CD4-positive, alpha-beta T cell (primary cell): Measurements from ENCODE around the gene CENPP. TPM values are rescaled to one million over a fixed set of nuclear protein-coding genes. Genes with fewer than 3 reads are reported as not detected.
A peak's percentile ranks its signal among the peaks of the same experiment; 100 is the strongest.

Source experiments
- ATAC-seq: fragments of 200-7000 bp; cut with Tn5 transposase; one replicate; pipeline ENCODE4 v1.10.0; 2022; ENCODE audit warnings: mild to moderate bottlenecking; ENCODE audit not compliant: poor library complexity
- CTCF ChIA-PET: fragments of 350-600 bp; sonication (Branson Sonifier 250); formaldehyde crosslinking; loops from one replicate; lab custom pipeline; 2021; ENCODE audit warnings: antibody characterized with exemption, inconsistent platforms; lab: Charles Lee
- POLR2A ChIA-PET: fragments of 350-600 bp; sonication (Branson Sonifier 250); formaldehyde crosslinking; loops from one replicate; lab custom pipeline; 2021; ENCODE audit warnings: antibody characterized with exemption, inconsistent platforms; lab: Charles Lee
- DNase-seq, 14 experiments: peaks; one replicate each; pipeline ENCODE4 v3.0.0-alpha.2; 2013 to 2020; ENCODE audit warnings: mixed read lengths in 2 of 14
- H3K27ac ChIP-seq, 2 donors: one replicate each; pipeline versions ENCODE4 v1.5.1 to v1.7.0; 2013; ENCODE audit warnings: low read length in 2 of 2, low read depth in 1 of 2, mild to moderate bottlenecking in 1 of 2
- H3K27me3 ChIP-seq, 2 experiments: 1 replicate in 1 of 2; 2 replicates in 1 of 2; pipeline versions ENCODE4 v1.6.1 to v1.7.0; 2013; ENCODE audit warnings: low read length in 2 of 2, control low read depth in 1 of 2, mild to moderate bottlenecking in 1 of 2, moderate library complexity in 1 of 2; ENCODE audit not compliant: insufficient read depth in 2 of 2, control insufficient read depth in 1 of 2
- H3K36me3 ChIP-seq: one replicate; pipeline ENCODE4 v1.6.1; 2013; ENCODE audit warnings: low read length, control low read depth; ENCODE audit not compliant: insufficient read depth
- H3K4me1 ChIP-seq: one replicate; pipeline ENCODE4 v1.6.1; 2013; ENCODE audit warnings: low read length, control low read depth; ENCODE audit not compliant: insufficient read depth
- H3K4me3 ChIP-seq: one replicate; pipeline ENCODE4 v1.5.1; 2013; ENCODE audit warnings: mild to moderate bottlenecking, low read length, moderate library complexity
- H3K9me3 ChIP-seq, 2 experiments: 1 replicate in 1 of 2; 2 replicates in 1 of 2; pipeline versions ENCODE4 v1.6.1 to v1.7.0; 2013; ENCODE audit warnings: low read length in 2 of 2, mild to moderate bottlenecking in 2 of 2, control low read depth in 1 of 2, moderate library complexity in 1 of 2; ENCODE audit not compliant: control insufficient read depth in 1 of 2, insufficient read depth in 1 of 2
- H3K27ac Mint-ChIP-seq: one replicate; pipeline ENCODE4 v1.8.0; 2020; ENCODE audit warnings: mixed read lengths
- H3K27me3 Mint-ChIP-seq: one replicate; pipeline ENCODE4 v1.8.0; 2021; ENCODE audit warnings: mixed read lengths
- H3K36me3 Mint-ChIP-seq: one replicate; pipeline ENCODE4 v1.8.0; 2021; ENCODE audit warnings: low read depth, mixed read lengths
- H3K4me1 Mint-ChIP-seq: one replicate; pipeline ENCODE4 v1.8.0; 2021; ENCODE audit warnings: low read depth, mixed read lengths
- H3K4me3 Mint-ChIP-seq: one replicate; pipeline ENCODE4 v1.8.0; 2020; ENCODE audit warnings: mild to moderate bottlenecking, mixed read lengths
- H3K9me3 Mint-ChIP-seq: one replicate; pipeline ENCODE4 v1.8.0; 2020; ENCODE audit warnings: mixed read lengths
- CTCF ChIP-seq: fragments of 200-600 bp; IDR thresholded peaks from one replicate; pipeline ENCODE4 v1.8.0; 2022; ENCODE audit warnings: antibody characterized with exemption, mild to moderate bottlenecking
- intact Hi-C, 2 experiments: fragments of 100-400 bp; cut with DNase I in 1 of 2; cut with micrococcal nuclease in 1 of 2; formaldehyde crosslinking; loops; one replicate each; pipeline versions ENCODE4 v1.15.1 to v1.9.0; 2023 to 2025; cut with DNase I, micrococcal nuclease
- total RNA-seq, 174 experiments: library from RNA in 2 of 174; stranded (reverse) in 2 of 174; gene quantifications; one replicate each; pipeline ENCODE4 v1.2.3 and lab custom pipeline; 2021 to 2026

The CENPP gene
- total RNA-seq, 2 experiments from 2014 or later = 4.8 TPM

- TF ChIP-seq CTCF = no peak
- intact Hi-C loops = no loop called here
- peaks cover 3 to 6% of the 10 kb centered on the region in 2 experiments for H3K9me3 ChIP-seq
- Mint-ChIP-seq H3K4me1 (no peaks in the 10 kb centered on the region), H3K9me3 (peaks cover 8% of the 10 kb centered on the region), H3K4me3 (no peak overlapping the region), H3K27ac (no peak overlapping the region), H3K27me3 (no peaks in the 10 kb centered on the region), H3K36me3 (peaks cover 82% of the 10 kb centered on the region)
- H3K4me3 ChIP-seq = no peak overlapping the region
- H3K27ac ChIP-seq = no peak overlapping the region
- H3K36me3 ChIP-seq = peaks cover 74% of the 10 kb centered on the region
- DNase-seq (peak in 1 of 14 experiments; percentile 5), ATAC-seq (no peak)
- ChIA-PET POLR2A (no interaction called here), CTCF (no interaction called here)
- no peaks in the 10 kb centered on the region for H3K27me3 ChIP-seq
- H3K4me1 ChIP-seq = no peaks in the 10 kb centered on the region
These were observed 325.3 kb downstream of the CENPP start for GRCh38 chr9:92650839-92651621.

GRCh38 chr9:92652461-92652860 is 326.7 kb downstream of the CENPP start:
- intact Hi-C loops = no loop called here
- ATAC-seq (no peak), DNase-seq (no peak)
- Histone ChIP-seq H3K4me3 (no peak overlapping the region), H3K4me1 (no peaks in the 10 kb centered on the region), H3K27me3 (no peaks in the 10 kb centered on the region), H3K9me3 (peaks cover 0 to 6% of the 10 kb centered on the region in 2 experiments), H3K27ac (no peak overlapping the region), H3K36me3 (peaks cover 70% of the 10 kb centered on the region)
- Mint-ChIP-seq H3K36me3 (peaks cover 82% of the 10 kb centered on the region), H3K27ac (no peak overlapping the region), H3K4me3 (no peak overlapping the region), H3K27me3 (no peaks in the 10 kb centered on the region), H3K4me1 (no peaks in the 10 kb centered on the region), H3K9me3 (no peaks in the 10 kb centered on the region)
- ChIA-PET CTCF (no interaction called here), POLR2A (interaction anchor here (0.7 kb wide), 1 partner anchor 30 kb away, joined by 4 read pairs; no protein-coding TSS in a partner anchor)
- no peak for TF ChIP-seq CTCF

GRCh38 chr9:92654481-92655301 is 328.9 kb downstream of the CENPP start:
- no peak for DNase-seq
- no peak for TF ChIP-seq CTCF
- no peak overlapping the region for H3K4me3 Mint-ChIP-seq
- no peak for ATAC-seq
- ChIA-PET POLR2A (no interaction called here), CTCF (no interaction called here)
- Histone ChIP-seq H3K9me3 (no peaks in the 10 kb centered on the region), H3K27me3 (no peaks in the 10 kb centered on the region), H3K4me1 (no peaks in the 10 kb centered on the region), H3K27ac (no peak overlapping the region), H3K36me3 (peaks cover 62% of the 10 kb centered on the region), H3K4me3 (no peak overlapping the region)
- intact Hi-C loops = no loop called here
- no peaks in the 10 kb centered on the region for H3K27me3 Mint-ChIP-seq
- H3K27ac Mint-ChIP-seq = no peak overlapping the region
- H3K36me3 Mint-ChIP-seq = peaks cover 73% of the 10 kb centered on the region
- H3K9me3 Mint-ChIP-seq = no peaks in the 10 kb centered on the region
- H3K4me1 Mint-ChIP-seq = no peaks in the 10 kb centered on the region
